SK-N-SH treated with all-trans-retinoic acid at 6 μM for 48 hours (cell line): ENCODE results near the gene PHC1.

Source experiments
- ATAC-seq: fragments of 200-7000 bp; cut with Tn5 transposase; 3 replicates; pipeline ENCODE4 v1.9.1; 2020; ENCODE audit warnings: mild to moderate bottlenecking, moderate library complexity
- ARNTL ChIP-seq: fragments of 450-650 bp; formaldehyde crosslinking; IDR thresholded peaks from 2 replicates; pipeline ENCODE4 v1.5.0; 2020; ENCODE audit warnings: low read depth, mild to moderate bottlenecking, moderate library complexity, borderline replicate concordance
- BACH2 ChIP-seq: fragments of 250-450 bp; sonication (Bioruptor Pico); IDR thresholded peaks from 2 replicates; pipeline ENCODE4 v1.9.0; 2021; ENCODE audit warnings: mild to moderate bottlenecking, borderline replicate concordance
- CSDC2 ChIP-seq: fragments of 250-450 bp; sonication (Bioruptor Pico); IDR thresholded peaks from 2 replicates; pipeline ENCODE4 v1.5.0; 2020; ENCODE audit warnings: mild to moderate bottlenecking, moderate library complexity
- ESRRG ChIP-seq: fragments of 250-450 bp; sonication (Bioruptor Pico); IDR thresholded peaks from 2 replicates; pipeline ENCODE4 v1.6.1; 2021; ENCODE audit warnings: mild to moderate bottlenecking
- GLIS3 ChIP-seq: fragments of 250-450 bp; sonication (Bioruptor Pico); IDR thresholded peaks from 2 replicates; pipeline ENCODE4 v1.5.0; 2020; ENCODE audit warnings: mild to moderate bottlenecking, moderate library complexity
- OSR1 ChIP-seq: fragments of 250-450 bp; sonication (Bioruptor Pico); IDR thresholded peaks from 2 replicates; pipeline ENCODE4 v1.8.0; 2022; ENCODE audit warnings: moderate library complexity, mild to moderate bottlenecking, inconsistent platforms
- RARB ChIP-seq: fragments of 250-450 bp; sonication (Bioruptor Pico); IDR thresholded peaks from 2 replicates; pipeline ENCODE4 v1.8.0; 2021; ENCODE audit warnings: mild to moderate bottlenecking, moderate library complexity
- SNAI2 ChIP-seq: fragments of 250-450 bp; sonication (Bioruptor Pico); IDR thresholded peaks from 2 replicates; pipeline ENCODE4 v1.5.0; 2020; ENCODE audit warnings: mild to moderate bottlenecking, moderate library complexity
- TCF4 ChIP-seq: fragments of 250-450 bp; sonication (Bioruptor Pico); IDR thresholded peaks from 2 replicates; pipeline ENCODE4 v1.8.0; 2021; ENCODE audit warnings: mild to moderate bottlenecking, moderate library complexity, borderline replicate concordance
- TOX ChIP-seq: fragments of 250-450 bp; sonication (Bioruptor Pico); IDR thresholded peaks from 2 replicates; pipeline ENCODE4 v1.8.0; 2021; ENCODE audit warnings: mild to moderate bottlenecking, moderate library complexity, borderline replicate concordance
- ZC3H10 ChIP-seq: fragments of 250-450 bp; sonication (Bioruptor Pico); IDR thresholded peaks from 2 replicates; pipeline ENCODE4 v1.5.1; 2021; ENCODE audit warnings: mild to moderate bottlenecking, moderate library complexity
- ZFP3 ChIP-seq: fragments of 250-450 bp; sonication (Bioruptor Pico); IDR thresholded peaks from 2 replicates; pipeline ENCODE4 v1.5.0; 2020; ENCODE audit warnings: mild to moderate bottlenecking, moderate library complexity
- ZFP30 ChIP-seq: fragments of 450-650 bp; formaldehyde crosslinking; IDR thresholded peaks from 2 replicates; pipeline ENCODE4 v1.5.0; 2022; ENCODE audit warnings: mild to moderate bottlenecking, moderate library complexity
- ZNF565 ChIP-seq: fragments of 450-650 bp; formaldehyde crosslinking; conservative IDR thresholded peaks from 2 replicates; pipeline ENCODE4 v1.5.0; 2020; ENCODE audit warnings: low read depth, mild to moderate bottlenecking, moderate library complexity
- ZNF70 ChIP-seq: fragments of 450-650 bp; formaldehyde crosslinking; IDR thresholded peaks from 2 replicates; pipeline ENCODE4 v1.5.0; 2020; ENCODE audit warnings: mild to moderate bottlenecking, moderate library complexity
- ZNF8 ChIP-seq: fragments of 450-650 bp; formaldehyde crosslinking; IDR thresholded peaks from 2 replicates; pipeline ENCODE4 v1.5.0; 2020; ENCODE audit warnings: mild to moderate bottlenecking, moderate library complexity
- TF ChIP-seq, protein P1 (sequence below): fragments of 250-450 bp; sonication (Bioruptor Pico); IDR thresholded peaks from 2 replicates; pipeline ENCODE4 v1.5.0; 2020; ENCODE audit warnings: mild to moderate bottlenecking, moderate library complexity
- TF ChIP-seq, protein P2 (sequence below): fragments of 250-450 bp; sonication (Bioruptor Pico); IDR thresholded peaks from 2 replicates; pipeline ENCODE4 v1.5.1; 2021; ENCODE audit warnings: mild to moderate bottlenecking, moderate library complexity
- TF ChIP-seq, protein P3 (sequence below): fragments of 250-450 bp; sonication (Bioruptor Pico); IDR thresholded peaks from 2 replicates; pipeline ENCODE4 v1.8.0; 2020; ENCODE audit warnings: mild to moderate bottlenecking, moderate library complexity, borderline replicate concordance
- TF ChIP-seq, protein P4 (sequence below): fragments of 250-450 bp; sonication (Bioruptor Pico); IDR thresholded peaks from 2 replicates; pipeline ENCODE4 v1.8.0; 2021; ENCODE audit warnings: low read depth, mild to moderate bottlenecking, moderate library complexity, borderline replicate concordance
- TF ChIP-seq, protein P5 (sequence below): fragments of 250-450 bp; sonication (Bioruptor Pico); IDR thresholded peaks from 2 replicates; pipeline ENCODE4 v1.5.1; 2020; ENCODE audit warnings: low read depth, mild to moderate bottlenecking, moderate library complexity

PHC1 gene

DNA sequence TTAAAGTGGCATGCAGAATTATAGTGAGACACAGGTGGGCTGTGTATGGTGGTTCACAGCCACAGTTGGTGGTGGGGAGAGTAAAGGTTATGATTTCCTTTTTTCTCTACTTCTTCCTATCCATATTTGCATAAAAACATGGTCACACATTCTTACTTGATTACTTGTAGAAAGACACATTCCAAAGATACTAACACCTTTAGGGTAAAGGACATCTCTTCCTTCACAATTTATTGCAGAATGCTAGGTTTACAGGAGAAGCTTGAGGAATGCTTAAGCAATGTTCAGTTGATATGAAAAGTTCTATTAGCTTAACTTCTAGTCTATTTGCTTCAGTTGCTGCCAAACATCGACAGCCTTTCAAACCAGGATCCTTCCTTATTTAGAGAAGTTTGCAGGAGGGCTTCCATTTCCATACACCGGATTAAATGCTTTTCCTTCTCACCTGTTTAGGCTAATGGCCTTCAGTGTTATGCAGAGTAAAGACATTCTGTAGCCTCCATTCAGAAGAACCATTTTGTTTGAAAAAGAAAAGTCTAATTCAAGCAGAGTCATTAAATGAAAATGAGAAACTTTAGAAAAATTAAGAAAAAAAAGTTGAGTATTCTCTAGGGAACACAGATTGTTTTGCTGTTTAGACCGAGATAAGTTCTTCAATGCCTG, 2.6 kb upstream of the PHC1 start (continued):
- no peak for TF ChIP-seq SNAI2 (CRISPR knock-in tag)
- TF ChIP-seq, protein P1, sequence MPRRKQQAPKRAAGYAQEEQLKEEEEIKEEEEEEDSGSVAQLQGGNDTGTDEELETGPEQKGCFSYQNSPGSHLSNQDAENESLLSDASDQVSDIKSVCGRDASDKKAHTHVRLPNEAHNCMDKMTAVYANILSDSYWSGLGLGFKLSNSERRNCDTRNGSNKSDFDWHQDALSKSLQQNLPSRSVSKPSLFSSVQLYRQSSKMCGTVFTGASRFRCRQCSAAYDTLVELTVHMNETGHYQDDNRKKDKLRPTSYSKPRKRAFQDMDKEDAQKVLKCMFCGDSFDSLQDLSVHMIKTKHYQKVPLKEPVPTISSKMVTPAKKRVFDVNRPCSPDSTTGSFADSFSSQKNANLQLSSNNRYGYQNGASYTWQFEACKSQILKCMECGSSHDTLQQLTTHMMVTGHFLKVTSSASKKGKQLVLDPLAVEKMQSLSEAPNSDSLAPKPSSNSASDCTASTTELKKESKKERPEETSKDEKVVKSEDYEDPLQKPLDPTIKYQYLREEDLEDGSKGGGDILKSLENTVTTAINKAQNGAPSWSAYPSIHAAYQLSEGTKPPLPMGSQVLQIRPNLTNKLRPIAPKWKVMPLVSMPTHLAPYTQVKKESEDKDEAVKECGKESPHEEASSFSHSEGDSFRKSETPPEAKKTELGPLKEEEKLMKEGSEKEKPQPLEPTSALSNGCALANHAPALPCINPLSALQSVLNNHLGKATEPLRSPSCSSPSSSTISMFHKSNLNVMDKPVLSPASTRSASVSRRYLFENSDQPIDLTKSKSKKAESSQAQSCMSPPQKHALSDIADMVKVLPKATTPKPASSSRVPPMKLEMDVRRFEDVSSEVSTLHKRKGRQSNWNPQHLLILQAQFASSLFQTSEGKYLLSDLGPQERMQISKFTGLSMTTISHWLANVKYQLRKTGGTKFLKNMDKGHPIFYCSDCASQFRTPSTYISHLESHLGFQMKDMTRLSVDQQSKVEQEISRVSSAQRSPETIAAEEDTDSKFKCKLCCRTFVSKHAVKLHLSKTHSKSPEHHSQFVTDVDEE (CRISPR knock-in tag) = no peak

DNA sequence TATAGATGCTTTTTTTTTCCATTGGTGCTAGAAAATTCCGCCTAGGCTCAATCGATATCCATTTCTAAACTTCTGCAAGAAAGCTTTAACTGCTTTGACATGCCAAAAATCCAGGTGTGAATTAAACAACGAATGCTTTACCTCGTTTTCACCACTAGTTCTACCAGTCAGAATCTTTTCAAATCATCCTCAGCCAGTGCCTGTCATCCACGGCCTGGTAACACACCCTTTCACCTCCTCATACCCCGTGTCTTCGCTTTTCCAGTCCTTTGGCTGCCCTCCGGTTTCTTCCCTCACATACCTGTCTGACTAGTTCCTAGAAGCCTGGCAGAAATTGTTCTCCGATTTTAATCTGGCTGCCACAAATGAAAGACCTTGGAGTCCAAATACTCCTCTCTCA, 1.4 kb upstream of the PHC1 start:
- TF ChIP-seq ARNTL (CRISPR knock-in tag) (no peak), ZFP30 (no peak), TOX (CRISPR knock-in tag) (no peak), BACH2 (no peak), ZNF565 (CRISPR knock-in tag) (no peak), TCF4 (CRISPR knock-in tag) (no peak), CSDC2 (no peak), ZFP3 (CRISPR knock-in tag) (no peak), ESRRG (CRISPR knock-in tag) (no peak), GLIS3 (no peak), SNAI2 (CRISPR knock-in tag) (no peak), ZC3H10 (CRISPR knock-in tag) (no peak), ZNF8 (CRISPR knock-in tag) (no peak), RARB (CRISPR knock-in tag) (no peak), OSR1 (CRISPR knock-in tag) (no peak)
- TF ChIP-seq, protein P1 (CRISPR knock-in tag) = no peak
- TF ChIP-seq, protein P2, sequence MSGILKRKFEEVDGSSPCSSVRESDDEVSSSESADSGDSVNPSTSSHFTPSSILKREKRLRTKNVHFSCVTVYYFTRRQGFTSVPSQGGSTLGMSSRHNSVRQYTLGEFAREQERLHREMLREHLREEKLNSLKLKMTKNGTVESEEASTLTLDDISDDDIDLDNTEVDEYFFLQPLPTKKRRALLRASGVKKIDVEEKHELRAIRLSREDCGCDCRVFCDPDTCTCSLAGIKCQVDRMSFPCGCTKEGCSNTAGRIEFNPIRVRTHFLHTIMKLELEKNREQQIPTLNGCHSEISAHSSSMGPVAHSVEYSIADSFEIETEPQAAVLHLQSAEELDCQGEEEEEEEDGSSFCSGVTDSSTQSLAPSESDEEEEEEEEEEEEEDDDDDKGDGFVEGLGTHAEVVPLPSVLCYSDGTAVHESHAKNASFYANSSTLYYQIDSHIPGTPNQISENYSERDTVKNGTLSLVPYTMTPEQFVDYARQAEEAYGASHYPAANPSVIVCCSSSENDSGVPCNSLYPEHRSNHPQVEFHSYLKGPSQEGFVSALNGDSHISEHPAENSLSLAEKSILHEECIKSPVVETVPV (CRISPR knock-in tag) = no peak
- TF ChIP-seq, protein P3, sequence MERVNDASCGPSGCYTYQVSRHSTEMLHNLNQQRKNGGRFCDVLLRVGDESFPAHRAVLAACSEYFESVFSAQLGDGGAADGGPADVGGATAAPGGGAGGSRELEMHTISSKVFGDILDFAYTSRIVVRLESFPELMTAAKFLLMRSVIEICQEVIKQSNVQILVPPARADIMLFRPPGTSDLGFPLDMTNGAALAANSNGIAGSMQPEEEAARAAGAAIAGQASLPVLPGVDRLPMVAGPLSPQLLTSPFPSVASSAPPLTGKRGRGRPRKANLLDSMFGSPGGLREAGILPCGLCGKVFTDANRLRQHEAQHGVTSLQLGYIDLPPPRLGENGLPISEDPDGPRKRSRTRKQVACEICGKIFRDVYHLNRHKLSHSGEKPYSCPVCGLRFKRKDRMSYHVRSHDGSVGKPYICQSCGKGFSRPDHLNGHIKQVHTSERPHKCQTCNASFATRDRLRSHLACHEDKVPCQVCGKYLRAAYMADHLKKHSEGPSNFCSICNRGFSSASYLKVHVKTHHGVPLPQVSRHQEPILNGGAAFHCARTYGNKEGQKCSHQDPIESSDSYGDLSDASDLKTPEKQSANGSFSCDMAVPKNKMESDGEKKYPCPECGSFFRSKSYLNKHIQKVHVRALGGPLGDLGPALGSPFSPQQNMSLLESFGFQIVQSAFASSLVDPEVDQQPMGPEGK (CRISPR knock-in tag) = no peak
- TF ChIP-seq, protein P4, sequence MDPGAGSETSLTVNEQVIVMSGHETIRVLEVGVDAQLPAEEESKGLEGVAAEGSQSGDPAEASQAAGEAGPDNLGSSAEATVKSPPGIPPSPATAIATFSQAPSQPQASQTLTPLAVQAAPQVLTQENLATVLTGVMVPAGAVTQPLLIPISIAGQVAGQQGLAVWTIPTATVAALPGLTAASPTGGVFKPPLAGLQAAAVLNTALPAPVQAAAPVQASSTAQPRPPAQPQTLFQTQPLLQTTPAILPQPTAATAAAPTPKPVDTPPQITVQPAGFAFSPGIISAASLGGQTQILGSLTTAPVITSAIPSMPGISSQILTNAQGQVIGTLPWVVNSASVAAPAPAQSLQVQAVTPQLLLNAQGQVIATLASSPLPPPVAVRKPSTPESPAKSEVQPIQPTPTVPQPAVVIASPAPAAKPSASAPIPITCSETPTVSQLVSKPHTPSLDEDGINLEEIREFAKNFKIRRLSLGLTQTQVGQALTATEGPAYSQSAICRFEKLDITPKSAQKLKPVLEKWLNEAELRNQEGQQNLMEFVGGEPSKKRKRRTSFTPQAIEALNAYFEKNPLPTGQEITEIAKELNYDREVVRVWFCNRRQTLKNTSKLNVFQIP (CRISPR knock-in tag) = no peak
- ATAC-seq = no peak

DNA sequence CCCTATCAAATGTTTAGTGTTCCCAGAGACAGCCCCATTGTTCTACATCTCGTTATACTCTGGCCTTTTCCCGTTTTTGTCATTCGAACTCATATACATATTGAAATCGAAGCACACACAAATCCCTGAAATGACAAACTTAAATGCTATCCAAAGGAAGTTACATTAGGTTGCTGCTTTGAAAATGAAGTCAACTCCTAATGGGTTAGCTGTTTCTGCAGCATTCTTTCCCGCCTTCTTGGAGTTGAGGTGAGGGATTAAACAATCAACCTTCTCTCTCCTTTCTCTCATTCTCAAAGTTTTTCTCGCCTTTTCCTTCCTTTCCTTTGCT, 642 bp upstream of the PHC1 start:
- peak; percentile 2; the same call in 1 of the 3 replicates for ATAC-seq
- TF ChIP-seq ZNF8 (CRISPR knock-in tag) (no peak), ZC3H10 (CRISPR knock-in tag) (no peak), OSR1 (CRISPR knock-in tag) (no peak), ZNF565 (CRISPR knock-in tag) (no peak), ARNTL (CRISPR knock-in tag) (no peak), BACH2 (no peak), CSDC2 (no peak), ZNF70 (no peak)
- TF ChIP-seq, protein P1 (CRISPR knock-in tag) = no peak
- TF ChIP-seq, protein P5, sequence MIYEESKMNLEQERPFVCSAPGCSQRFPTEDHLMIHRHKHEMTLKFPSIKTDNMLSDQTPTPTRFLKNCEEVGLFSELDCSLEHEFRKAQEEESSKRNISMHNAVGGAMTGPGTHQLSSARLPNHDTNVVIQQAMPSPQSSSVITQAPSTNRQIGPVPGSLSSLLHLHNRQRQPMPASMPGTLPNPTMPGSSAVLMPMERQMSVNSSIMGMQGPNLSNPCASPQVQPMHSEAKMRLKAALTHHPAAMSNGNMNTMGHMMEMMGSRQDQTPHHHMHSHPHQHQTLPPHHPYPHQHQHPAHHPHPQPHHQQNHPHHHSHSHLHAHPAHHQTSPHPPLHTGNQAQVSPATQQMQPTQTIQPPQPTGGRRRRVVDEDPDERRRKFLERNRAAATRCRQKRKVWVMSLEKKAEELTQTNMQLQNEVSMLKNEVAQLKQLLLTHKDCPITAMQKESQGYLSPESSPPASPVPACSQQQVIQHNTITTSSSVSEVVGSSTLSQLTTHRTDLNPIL (CRISPR knock-in tag) = no peak
